Keratinocyte (primary cell): Measurements from ENCODE around the gene NR1H3. TPM values are rescaled to one million over a fixed set of nuclear protein-coding genes. Genes with fewer than 3 reads are reported as not detected.

Source experiments
- DNase-seq: peaks from one replicate; pipeline ENCODE4 v3.0.0-alpha.2; 2011; ENCODE audit warnings: low read depth, missing footprints, low spot score
- FAIRE-seq: peaks from 2 replicates; lab custom pipeline; 2011; peaks lifted over from hg19 to GRCh38; lab: Jason Lieb, UNC
- H2AFZ ChIP-seq: 2 replicates; pipeline ENCODE4 v1.6.0; 2012; ENCODE audit warnings: low read length, control low read depth, inconsistent platforms; ENCODE audit not compliant: control insufficient read depth
- H3K27ac ChIP-seq: 2 replicates; pipeline ENCODE4 v1.5.1; 2011; ENCODE audit warnings: low read length; ENCODE audit not compliant: control insufficient read depth, insufficient read depth
- H3K27me3 ChIP-seq: 3 replicates; pipeline ENCODE4 v1.6.0; 2011; ENCODE audit warnings: low read length; ENCODE audit not compliant: control insufficient read depth, insufficient read depth; ENCODE audit errors: extremely low read depth
- H3K36me3 ChIP-seq, 2 experiments: 2 replicates in 1 of 2; 3 replicates in 1 of 2; pipeline ENCODE4 v1.5.1; 2011; ENCODE audit warnings: low read length in 2 of 2, mild to moderate bottlenecking in 1 of 2; ENCODE audit not compliant: control insufficient read depth in 2 of 2, insufficient read depth in 2 of 2; ENCODE audit errors: extremely low read depth in 1 of 2
- H3K4me1 ChIP-seq: 3 replicates; pipeline ENCODE4 v1.5.1; 2011; ENCODE audit warnings: low read length; ENCODE audit not compliant: control insufficient read depth, insufficient read depth; ENCODE audit errors: extremely low read depth
- H3K4me2 ChIP-seq: 3 replicates; pipeline ENCODE4 v1.6.0; 2011; ENCODE audit warnings: low read depth, low read length; ENCODE audit not compliant: control insufficient read depth, insufficient read depth; ENCODE audit errors: extremely low read depth
- H3K4me3 ChIP-seq, 3 experiments: fragments of 200-600 bp in 1 of 3; sonication (generic) in 1 of 3; 2 replicates in 2 of 3; 3 replicates in 1 of 3; pipeline ENCODE4 v1.5.1; 2011 to 2016; ENCODE audit warnings: low read length in 3 of 3, mild to moderate bottlenecking in 3 of 3, control low read depth in 2 of 3, inconsistent platforms in 1 of 3, low read depth in 1 of 3, mixed read lengths in 1 of 3, mixed run types in 1 of 3, moderate library complexity in 1 of 3; ENCODE audit not compliant: control insufficient read depth in 2 of 3, insufficient read depth in 2 of 3; ENCODE audit errors: extremely low read depth in 1 of 3
- H3K79me2 ChIP-seq: 2 replicates; pipeline ENCODE4 v1.6.0; 2012; ENCODE audit warnings: low read length; ENCODE audit not compliant: control insufficient read depth, insufficient read depth
- H3K9ac ChIP-seq: 3 replicates; pipeline ENCODE4 v1.6.0; 2011; ENCODE audit warnings: low read length; ENCODE audit not compliant: control insufficient read depth, insufficient read depth; ENCODE audit errors: extremely low read depth
- H3K9me1 ChIP-seq: 3 replicates; pipeline ENCODE4 v1.6.0; 2011; ENCODE audit warnings: low read length; ENCODE audit not compliant: control insufficient read depth, insufficient read depth; ENCODE audit errors: extremely low read depth
- H3K9me3 ChIP-seq: 2 replicates; pipeline ENCODE4 v1.5.1; 2012; ENCODE audit warnings: low read depth, low read length; ENCODE audit not compliant: control insufficient read depth
- H4K20me1 ChIP-seq: 3 replicates; pipeline ENCODE4 v1.6.0; 2011; ENCODE audit warnings: low read length; ENCODE audit not compliant: control insufficient read depth, insufficient read depth; ENCODE audit errors: extremely low read depth
- EZH2 ChIP-seq: IDR thresholded peaks from one replicate; pipeline ENCODE4 v1.6.1; 2012; ENCODE audit warnings: inconsistent platforms, mild to moderate bottlenecking, low read length, moderate library complexity
- dilution Hi-C: fragments of 300-500 bp; cut with MboI; formaldehyde crosslinking; loops from one replicate; pipeline ENCODE4 v1.7.0; 2020; ENCODE audit warnings: low sequenced_read_pairs; ENCODE audit not compliant: extremely low pct_ligation_motif_present
- polyA plus RNA-seq, 5 experiments: library from polyadenylated mRNA; depleted of rRNA in 3 of 5; stranded (reverse) in 3 of 5; stranded (forward) in 1 of 5; unstranded in 1 of 5; fragments of >200 nt; gene quantifications; 1 replicate in 1 of 5; 2 replicates in 3 of 5; 3 replicates in 1 of 5; pipeline versions ENCODE4 v1.2.1 to v1.2.3, GENCODE V29; 2011 to 2012; ENCODE audit warnings: missing spikeins in 2 of 5, low read depth in 1 of 5, low replicate concordance in 1 of 5
- TF ChIP-seq, protein P1 (sequence below), 3 experiments: IDR thresholded peaks in 1 of 3; conservative IDR thresholded peaks in 1 of 3; optimal IDR thresholded peaks in 1 of 3; 2 replicates in 2 of 3; 3 replicates in 1 of 3; pipeline versions ENCODE3 to v1.5.1; 2011; ENCODE audit warnings: low read length in 3 of 3, mild to moderate bottlenecking in 3 of 3, moderate library complexity in 2 of 3, control low read depth in 1 of 3, inconsistent platforms in 1 of 3; ENCODE audit not compliant: insufficient read depth in 2 of 3; ENCODE audit errors: extremely low read depth in 1 of 3

NR1H3 gene
- polyA plus RNA-seq, 1 donor (not counting 4 experiments of a cell fraction or from before 2014, with no cell fraction given): 9.1 TPM

DNA sequence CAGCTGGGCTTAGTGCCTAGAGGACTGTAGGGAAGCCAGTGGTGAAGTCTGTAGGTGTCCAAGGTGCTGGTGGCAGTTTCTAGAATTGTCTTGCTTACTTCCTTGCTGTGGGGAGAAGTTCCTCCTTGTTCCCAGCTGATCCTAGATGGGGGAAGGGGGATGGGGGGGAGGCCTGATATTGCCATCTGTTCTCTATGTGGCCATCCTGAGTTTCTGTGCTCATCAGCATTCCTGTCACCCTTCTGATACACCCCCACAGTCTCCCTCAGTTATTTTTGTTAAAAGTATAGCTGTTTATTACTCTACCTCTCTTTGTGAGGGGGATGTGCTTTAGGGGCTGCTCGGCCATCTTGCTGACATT is 48.7 kb downstream of the NR1H3 start:
- Histone ChIP-seq H3K27ac (no peak overlapping the region), H3K4me2 (no peak overlapping the region), H3K4me3 (no peak overlapping the region), H4K20me1 (no peaks in the 10 kb centered on the region), H3K79me2 (no peaks in the 10 kb centered on the region), H3K36me3 (peaks cover 7 to 14% of the 10 kb centered on the region in 2 experiments), H3K27me3 (no peaks in the 10 kb centered on the region), H2AFZ (no peak overlapping the region), H3K9ac (no peak overlapping the region), H3K9me3 (no peaks in the 10 kb centered on the region), H3K4me1 (peaks cover 10% of the 10 kb centered on the region), H3K9me1 (no peaks in the 10 kb centered on the region)
- dilution Hi-C loops: no loop called here
- DNase-seq (no peak), FAIRE-seq (no peak)
- no peak for TF ChIP-seq EZH2
- TF ChIP-seq, protein P1, sequence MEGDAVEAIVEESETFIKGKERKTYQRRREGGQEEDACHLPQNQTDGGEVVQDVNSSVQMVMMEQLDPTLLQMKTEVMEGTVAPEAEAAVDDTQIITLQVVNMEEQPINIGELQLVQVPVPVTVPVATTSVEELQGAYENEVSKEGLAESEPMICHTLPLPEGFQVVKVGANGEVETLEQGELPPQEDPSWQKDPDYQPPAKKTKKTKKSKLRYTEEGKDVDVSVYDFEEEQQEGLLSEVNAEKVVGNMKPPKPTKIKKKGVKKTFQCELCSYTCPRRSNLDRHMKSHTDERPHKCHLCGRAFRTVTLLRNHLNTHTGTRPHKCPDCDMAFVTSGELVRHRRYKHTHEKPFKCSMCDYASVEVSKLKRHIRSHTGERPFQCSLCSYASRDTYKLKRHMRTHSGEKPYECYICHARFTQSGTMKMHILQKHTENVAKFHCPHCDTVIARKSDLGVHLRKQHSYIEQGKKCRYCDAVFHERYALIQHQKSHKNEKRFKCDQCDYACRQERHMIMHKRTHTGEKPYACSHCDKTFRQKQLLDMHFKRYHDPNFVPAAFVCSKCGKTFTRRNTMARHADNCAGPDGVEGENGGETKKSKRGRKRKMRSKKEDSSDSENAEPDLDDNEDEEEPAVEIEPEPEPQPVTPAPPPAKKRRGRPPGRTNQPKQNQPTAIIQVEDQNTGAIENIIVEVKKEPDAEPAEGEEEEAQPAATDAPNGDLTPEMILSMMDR (optimal IDR thresholded peaks at IDR 0.05 in 1 of 3, IDR thresholded peaks at IDR 0.05 in 1 of 3, conservative IDR thresholded peaks at IDR 0.05 in 1 of 3; ENCODE audit: extremely low read depth in 1 of 3, insufficient read depth in 2 of 3, low read length in 3 of 3): no peak

DNA sequence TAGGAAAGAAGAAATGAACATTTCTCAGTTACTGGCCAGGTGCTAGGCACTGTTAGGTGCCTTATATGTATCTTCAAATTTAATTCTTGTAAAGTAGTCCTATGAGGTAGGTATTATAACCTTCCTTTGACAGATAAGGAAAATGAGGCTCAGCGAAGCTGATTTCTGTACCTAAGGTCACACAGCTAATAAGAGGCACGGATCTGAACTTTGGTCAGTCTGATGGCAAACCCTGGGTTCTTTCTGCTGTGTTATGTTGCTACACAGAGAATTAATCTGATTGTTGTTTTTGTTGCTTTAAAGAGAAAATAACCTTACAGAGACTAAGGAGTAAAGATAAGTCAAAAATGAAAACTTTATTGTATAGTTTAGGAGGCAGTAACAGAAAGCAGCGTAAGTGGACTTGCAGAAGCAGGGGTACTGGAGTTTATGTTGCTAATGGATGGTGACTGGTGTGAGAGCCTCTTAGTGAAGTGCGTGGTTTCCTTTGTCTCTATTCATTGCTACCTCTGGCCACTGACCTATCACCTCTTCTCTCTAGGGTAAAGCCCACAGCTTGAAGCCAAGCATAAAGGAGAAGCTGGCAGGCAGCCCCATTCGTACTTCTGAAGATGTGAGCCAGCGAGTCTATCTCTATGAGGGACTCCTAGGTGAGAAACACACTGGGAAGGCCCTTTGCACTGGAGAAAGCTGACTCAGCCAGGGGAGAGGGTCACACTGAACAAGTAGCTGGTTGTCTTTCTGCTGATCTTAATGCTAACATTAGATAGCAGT is 50.4 kb downstream of the NR1H3 start:
- dilution Hi-C loops: no loop called here
- H3K36me3 ChIP-seq: peaks cover 10 to 14% of the 10 kb centered on the region in 2 experiments
- no peak overlapping the region for H2AFZ ChIP-seq
- H3K9me3 ChIP-seq: no peaks in the 10 kb centered on the region
- H3K9ac ChIP-seq: no peak overlapping the region
- H3K4me3 ChIP-seq: no peak overlapping the region
- peaks cover 10% of the 10 kb centered on the region for H3K4me1 ChIP-seq
- H3K79me2 ChIP-seq: no peaks in the 10 kb centered on the region
- H3K27ac ChIP-seq: no peak overlapping the region
- no peak for FAIRE-seq
- DNase-seq: no peak
- TF ChIP-seq, protein P1 (optimal IDR thresholded peaks at IDR 0.05 in 1 of 3, IDR thresholded peaks at IDR 0.05 in 1 of 3, conservative IDR thresholded peaks at IDR 0.05 in 1 of 3; ENCODE audit: extremely low read depth in 1 of 3, insufficient read depth in 2 of 3, low read length in 3 of 3): no peak
- H4K20me1 ChIP-seq: no peaks in the 10 kb centered on the region
- H3K27me3 ChIP-seq: no peaks in the 10 kb centered on the region
- H3K9me1 ChIP-seq: no peaks in the 10 kb centered on the region
- no peak overlapping the region for H3K4me2 ChIP-seq
